K562 (cell line): ENCODE results near the gene KNSTRN. TPM values are rescaled to one million over a fixed set of nuclear protein-coding genes. Genes with fewer than 3 reads are reported as not detected.

Experiments
- ATAC-seq: fragments of 200-7000 bp; cut with Tn5 transposase; 3 replicates; pipeline ENCODE4 v1.9.1; 2020; ENCODE audit warnings: moderate library complexity
- BruUV-seq: library from RNA; stranded (reverse); fragments of 400-500 nt; replicated peaks from 2 replicates; lab custom pipeline; 2021; lab: Mats Ljungman, UMichigan
- CTCF ChIA-PET: fragments of 300-600 bp; formaldehyde crosslinking; extraction: SDS; loops from one replicate; lab custom pipeline; 2021; ENCODE audit warnings: low intra/inter-chr PET ratio; lab: Yijun Ruan, JAX
- POLR2A ChIA-PET: fragments of 300-600, 350-650 bp; sonication (Branson Sonifier 250); formaldehyde crosslinking; extraction: SDS; loops from one replicate; lab custom pipeline; 2021; ENCODE audit warnings: antibody characterized with exemption, inconsistent platforms; lab: Yijun Ruan, JAX
- DNase-seq, 4 experiments: peaks; one replicate each; pipeline versions ENCODE4 v3.0.0 to v3.0.0-alpha.2; 2011 to 2018; ENCODE audit warnings: low spot score in 3 of 4, mixed read lengths in 3 of 4; ENCODE audit errors: extremely low read depth in 1 of 4
- FAIRE-seq: peaks from 2 replicates; lab custom pipeline; 2011; peaks lifted over from hg19 to GRCh38; lab: Jason Lieb, UNC
- H2AFZ ChIP-seq: 2 replicates; pipeline ENCODE4 v1.6.0; 2011; ENCODE audit warnings: low read depth, low read length, control low read depth, inconsistent platforms
- H3K27ac ChIP-seq: fragments of 200-600 bp; 3 replicates; pipeline ENCODE4 v1.8.0; 2011; ENCODE audit warnings: low read depth, mild to moderate bottlenecking, control low read depth, inconsistent platforms, low read length, moderate library complexity, mixed read lengths; ENCODE audit errors: extremely low read depth
- H3K27me3 ChIP-seq, 2 experiments: fragments of 300-600 bp in 1 of 2; 2 replicates in 1 of 2; 3 replicates in 1 of 2; pipeline versions ENCODE4 v1.6.0 to v1.8.0; 2011; ENCODE audit warnings: inconsistent platforms in 2 of 2, low read length in 2 of 2, mild to moderate bottlenecking in 1 of 2, mixed read lengths in 1 of 2, moderate library complexity in 1 of 2; ENCODE audit not compliant: control insufficient read depth in 2 of 2, insufficient read depth in 2 of 2
- H3K36me3 ChIP-seq: fragments of 300-600 bp; 3 replicates; pipeline ENCODE4 v1.8.0; 2011; ENCODE audit warnings: mild to moderate bottlenecking, low read length, inconsistent platforms; ENCODE audit not compliant: control insufficient read depth, insufficient read depth
- H3K4me1 ChIP-seq, 2 experiments: fragments of 200-600 bp in 1 of 2; replicated peaks in 1 of 2; 2 replicates in 1 of 2; 3 replicates in 1 of 2; pipeline versions ENCODE4 v1.5.1 to v1.8.0; 2011; ENCODE audit warnings: inconsistent platforms in 2 of 2, low read length in 2 of 2, mild to moderate bottlenecking in 1 of 2, mixed read lengths in 1 of 2, moderate library complexity in 1 of 2; ENCODE audit not compliant: control insufficient read depth in 2 of 2, insufficient read depth in 2 of 2
- H3K4me2 ChIP-seq: 2 replicates; pipeline ENCODE4 v1.6.1; 2011; ENCODE audit warnings: low read length, control low read depth, inconsistent platforms, mixed read lengths; ENCODE audit not compliant: insufficient read depth
- H3K4me3 ChIP-seq: fragments of 200-600 bp; sonication (generic), shearing (Covaris generic); 2 replicates; pipeline ENCODE4 v1.5.1; 2016; ENCODE audit warnings: control low read depth, inconsistent platforms
- H3K79me2 ChIP-seq: fragments of 200-600 bp; 3 replicates; pipeline ENCODE4 v1.8.0; 2011; ENCODE audit warnings: low read length, inconsistent platforms; ENCODE audit not compliant: control insufficient read depth, insufficient read depth
- H3K9ac ChIP-seq, 2 experiments: 2 replicates each; pipeline versions ENCODE4 v1.6.0 to v1.6.1; 2011; ENCODE audit warnings: low read depth in 2 of 2, low read length in 2 of 2, control low read depth in 1 of 2, inconsistent platforms in 1 of 2, mild to moderate bottlenecking in 1 of 2, mixed read lengths in 1 of 2; ENCODE audit not compliant: insufficient read depth in 1 of 2
- H3K9me1 ChIP-seq: one replicate; pipeline ENCODE4 v1.6.0; 2011; ENCODE audit warnings: inconsistent platforms, mild to moderate bottlenecking, low read length, moderate library complexity; ENCODE audit not compliant: control insufficient read depth, insufficient read depth
- H3K9me3 ChIP-seq: replicated peaks from 2 replicates; pipeline ENCODE4 v1.5.1; 2011; ENCODE audit warnings: low read depth, low read length, inconsistent platforms; ENCODE audit not compliant: control insufficient read depth, insufficient read depth
- H4K20me1 ChIP-seq: replicated peaks from 2 replicates; pipeline ENCODE4 v1.6.1; 2011; ENCODE audit warnings: low read length, inconsistent platforms, mixed read lengths; ENCODE audit not compliant: control insufficient read depth, insufficient read depth
- ARID4B ChIP-seq: sonication (generic); formaldehyde crosslinking; IDR thresholded peaks from 2 replicates; pipeline ENCODE4 v1.8.0; 2022; ENCODE audit warnings: mild to moderate bottlenecking, missing genetic modification reagents
- CC2D1A ChIP-seq: fragments of 450-650 bp; IDR thresholded peaks from 2 replicates; pipeline ENCODE4 v1.6.1; 2017; ENCODE audit warnings: mild to moderate bottlenecking
- EP400 ChIP-seq: fragments of 450-650 bp; IDR thresholded peaks from 2 replicates; pipeline ENCODE4 v1.6.1; 2017; ENCODE audit warnings: antibody characterized with exemption, mild to moderate bottlenecking, moderate library complexity
- MYNN ChIP-seq, 2 experiments: sonication (generic); formaldehyde crosslinking in 1 of 2; IDR thresholded peaks; 2 replicates each; pipeline versions ENCODE4 v1.5.0 to v1.6.1; 2016 to 2020; ENCODE audit warnings: antibody characterized with exemption in 1 of 2, missing genetic modification reagents in 1 of 2
- PTTG1 ChIP-seq: fragments of 450-650 bp; IDR thresholded peaks from 2 replicates; pipeline ENCODE4 v1.6.1; 2016; ENCODE audit warnings: low read depth, mild to moderate bottlenecking, missing genetic modification characterization, missing compliant biosample characterization
- UBTF ChIP-seq, 2 experiments: IDR thresholded peaks; 2 replicates each; pipeline ENCODE4 v1.6.1; 2012; ENCODE audit warnings: improper control_type of control experiment in 2 of 2, low read depth in 2 of 2, low read length in 2 of 2, borderline replicate concordance in 1 of 2
- YY1 ChIP-seq, 3 experiments: IDR thresholded peaks; 2 replicates each; pipeline ENCODE4 v1.6.1; 2011; ENCODE audit warnings: low read length in 2 of 3, mild to moderate bottlenecking in 2 of 3, moderate library complexity in 2 of 3, borderline replicate concordance in 1 of 3, control low read depth in 1 of 3, low read depth in 1 of 3; ENCODE audit not compliant: insufficient read depth in 3 of 3, insufficient replicate concordance in 2 of 3, control insufficient read depth in 1 of 3, insufficient read length in 1 of 3; ENCODE audit errors: extremely low read depth in 1 of 3
- ZNF263 ChIP-seq: sonication (generic); formaldehyde crosslinking; IDR thresholded peaks from 2 replicates; pipeline ENCODE4 v1.8.0; 2022; ENCODE audit warnings: mild to moderate bottlenecking, missing genetic modification reagents, borderline replicate concordance
- WGBS: fragments of 100-300 bp; shearing (Covaris generic); methylation state at CpG from one replicate; pipeline ENCODE4 v1.1.6; 2016; ENCODE audit warnings: low coverage, mixed read lengths; ENCODE audit not compliant: insufficient coverage; ENCODE audit errors: missing lambda C conversion rate; 5-methylcytosine and 5-hydroxymethylcytosine counted together
- in situ Hi-C: fragments of 300-500 bp; cut with MboI; formaldehyde crosslinking; loops from 4 replicates; pipeline ENCODE4 v1.15.0; 2018; ENCODE audit warnings: inconsistent platforms, mixed read lengths
- intact Hi-C: fragments of 100-400 bp; cut with micrococcal nuclease; formaldehyde crosslinking; loops from 2 replicates; pipeline ENCODE4 v1.14.2; 2022
- polyA plus RNA-seq, 8 experiments: library from polyadenylated mRNA; depleted of rRNA in 4 of 8; stranded (reverse) in 5 of 8; unstranded in 3 of 8; fragments of >200 nt; fragmentation: Nextera tagmentation in 2 of 8; fragmentation: Illumina TruSeq in 1 of 8; extraction: Ambion mirVana in 2 of 8; extraction: Trizol in 1 of 8; gene quantifications; 2 replicates each; pipeline versions ENCODE4 v1.2.1 to v1.2.3, GENCODE V29; 2011 to 2014; ENCODE audit warnings: inconsistent platforms in 1 of 8, missing spikeins in 1 of 8
- total RNA-seq, 7 experiments: library from RNA; depleted of rRNA in 6 of 7; stranded (reverse); fragments of >200 nt in 6 of 7; fragmentation: Illumina TruSeq in 2 of 7; extraction: Trizol in 2 of 7; gene quantifications; 2 replicates each; pipeline versions ENCODE4 v1.2.1 to v1.2.3, GENCODE V29; 2011 to 2021; ENCODE audit warnings: low replicate concordance in 1 of 7

The KNSTRN gene
- total and polyA plus RNA-seq, 9 of the 15 experiments (the other 6 are each of a cell fraction or from before 2014, with no cell fraction given), result 48.7 to 88.2 (median 66.3) TPM

DNA sequence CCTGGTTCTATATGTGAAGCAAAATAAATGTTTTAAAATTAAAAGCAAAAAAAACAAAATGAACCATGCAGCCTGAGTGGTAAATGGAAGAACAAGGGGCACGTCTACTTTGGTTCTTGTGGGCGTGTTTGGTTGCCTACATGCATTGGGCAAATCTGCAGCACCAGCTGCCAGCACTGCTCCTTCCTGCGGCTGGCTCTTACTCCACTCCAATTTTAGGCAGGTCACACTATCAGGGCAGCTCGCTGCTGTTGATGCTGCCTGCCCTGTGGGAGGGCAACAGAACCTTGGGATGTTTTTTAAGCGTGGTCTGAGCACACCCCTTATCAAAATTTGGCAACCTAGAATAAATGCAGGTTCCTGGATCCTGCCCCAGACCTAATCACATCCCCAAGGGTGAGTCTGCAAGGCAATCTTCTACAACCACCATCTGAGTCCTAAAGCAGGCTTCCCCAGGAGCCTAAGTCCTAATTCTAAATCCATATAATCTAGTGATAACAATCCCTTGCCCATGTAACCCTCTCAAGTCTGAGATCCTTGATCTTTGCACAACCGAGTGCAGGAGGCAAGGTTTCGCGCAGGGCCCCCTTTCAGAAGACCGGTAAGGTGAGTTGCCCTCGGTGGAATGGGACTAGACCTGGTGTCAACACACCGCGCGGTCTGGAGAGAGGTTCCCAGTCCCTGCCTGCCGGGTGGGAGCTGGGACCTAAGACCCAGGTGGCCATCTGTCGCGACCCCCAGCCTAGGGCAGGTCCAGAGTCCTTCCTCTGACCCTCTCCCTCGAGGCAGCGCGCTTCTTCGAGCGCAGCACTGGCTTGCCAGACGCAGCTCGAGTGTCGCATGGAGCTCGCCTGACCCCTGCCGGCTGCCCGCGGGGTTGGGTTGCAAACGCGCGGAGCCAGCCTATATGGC lies 39.0 kb downstream of the KNSTRN start:
- H3K27ac ChIP-seq, result no peak overlapping the region
- peaks cover 2 to 14% of the 10 kb centered on the region in 2 experiments; a peak in 4 of 5 replicates for H3K4me1 ChIP-seq
- CTCF ChIA-PET, result interaction anchor here (0.7 to 3.1 kb wide), 8 partner anchors 53 to 204 kb away, joined by 3 to 28 read pairs (median 6); partner anchors contain the start of gene INAFM2
- H3K79me2 ChIP-seq, result no peaks in the 10 kb centered on the region
- peak; percentile 84 to 89 (median 86) for DNase-seq
- H3K9ac ChIP-seq, result peak overlapping the region in 1 of 2 experiments; percentile 87; a peak in 2 of 4 replicates
- peak; percentile 100 for ATAC-seq
- no peaks in the 10 kb centered on the region for H3K27me3 ChIP-seq
- FAIRE-seq, result peak; percentile 73
- H2AFZ ChIP-seq, result peak overlapping the region; percentile 93
- H4K20me1 ChIP-seq, result no peaks in the 10 kb centered on the region
- intact Hi-C loops, result loop anchor here (1.0 to 5.0 kb wide), 4 partner anchors 64 to 139 kb away; partner anchors contain the start of genes ANKRD63, DISP2 and INAFM2
- H3K4me2 ChIP-seq, result peak overlapping the region; percentile 64
- POLR2A ChIA-PET, result interaction anchor here (0.6 to 1.4 kb wide), 6 partner anchors 23 to 457 kb away, joined by 3 read pairs; no protein-coding TSS in a partner anchor
- in situ Hi-C loops, result loop anchor here (5.0 to 10.0 kb wide), 3 partner anchors 74 to 367 kb away; no protein-coding TSS in a partner anchor
- H3K9me3 ChIP-seq, result no peaks in the 10 kb centered on the region
- WGBS, result 26% methylated on average over 31 of the region's 31 CpGs
- no TSS peak for BruUV-seq
- no peaks in the 10 kb centered on the region for H3K36me3 ChIP-seq
- no peaks in the 10 kb centered on the region for H3K9me1 ChIP-seq
- H3K4me3 ChIP-seq, result no peak overlapping the region
- 0 out of 4 replicates have a peak, but pooled peaks of 1 of the 2 experiments have one; percentile 38 for TF ChIP-seq UBTF (IDR thresholded peaks at IDR 0.05; ENCODE audit: borderline replicate concordance in 1 of 2, low read depth in 2 of 2, low read length in 2 of 2)
- peak; percentile 7; the same call in 1 of the 2 replicates for TF ChIP-seq ARID4B (CRISPR knock-in tag)
- TF ChIP-seq PTTG1 (tag), result no peak
- TF ChIP-seq EP400, result no peak
- peak; percentile 46; the same call in 1 of the 2 replicates for TF ChIP-seq ZNF263 (CRISPR knock-in tag)
- TF ChIP-seq MYNN (IDR thresholded peaks at IDR 0.05), result 0 out of 2 replicates have a peak, but pooled peaks have one; percentile 27
- no peak for TF ChIP-seq MYNN (CRISPR knock-in tag; IDR thresholded peaks at IDR 0.05)
- TF ChIP-seq YY1 (IDR thresholded peaks at IDR 0.05; ENCODE audit: borderline replicate concordance in 1 of 3, control insufficient read depth in 1 of 3, extremely low read depth in 1 of 3, insufficient read depth in 3 of 3, insufficient read length in 1 of 3, insufficient replicate concordance in 2 of 3, low read depth in 1 of 3, low read length in 2 of 3), result peak in 1 of 3 experiments; percentile 50
- TF ChIP-seq CC2D1A, result peak; percentile 68
